ENCODE measurements around the gene RGSL1.

- TF ChIP-seq CTCF (IDR thresholded peaks at IDR 0.05; ENCODE audit: insufficient read depth, low read length, poor library complexity, severe bottlenecking) (no peak), EZH2phosphoT487 (conservative IDR thresholded peaks at IDR 0.05; ENCODE audit: low read length) (no peak)
These were observed 125.7 kb downstream of the RGSL1 start for GRCh38 chr1:182575540-182576149.
